Peyer's patch (tissue), 4 donors: ENCODE data around the gene C10orf71. TPM values are rescaled to one million over a fixed set of nuclear protein-coding genes. Genes with fewer than 3 reads are reported as not detected.

ENCODE experiments used
- DNase-seq, 3 donors: peaks; one replicate each; pipeline ENCODE4 v3.0.0-alpha.2; 2017 to 2019
- H3K27ac ChIP-seq, 4 donors: fragments of 200-600 bp; sonication (generic); one replicate each; pipeline ENCODE4 v1.5.1; 2016 to 2019
- H3K27me3 ChIP-seq, 2 donors: fragments of 200-600 bp; sonication (generic); one replicate each; pipeline ENCODE4 v1.5.1; 2019
- H3K36me3 ChIP-seq, 3 donors: fragments of 200-600 bp; sonication (generic); one replicate each; pipeline ENCODE4 v1.5.1; 2016 to 2019
- H3K4me1 ChIP-seq, 4 donors: fragments of 200-600 bp; sonication (generic); one replicate each; pipeline ENCODE4 v1.5.1; 2016 to 2019
- H3K4me3 ChIP-seq, 4 donors: fragments of 200-600 bp; sonication (generic); 1 replicate in 3 of 4; 2 replicates in 1 of 4; pipeline ENCODE4 v1.5.1; 2016 to 2019; ENCODE audit warnings: mild to moderate bottlenecking in 1 of 4
- H3K9me3 ChIP-seq, 4 donors: fragments of 200-600 bp; sonication (generic); one replicate each; pipeline ENCODE4 v1.5.1; 2016 to 2019; ENCODE audit warnings: mild to moderate bottlenecking in 1 of 4
- POLR2A ChIP-seq, 2 donors: fragments of 450-650 bp; IDR thresholded peaks; one replicate each; pipeline ENCODE4 v1.5.1; 2017; ENCODE audit warnings: antibody characterized with exemption in 2 of 2, mild to moderate bottlenecking in 2 of 2, moderate library complexity in 2 of 2
- total RNA-seq, 4 donors: library from RNA; depleted of rRNA; stranded (reverse); fragments of >200 nt; gene quantifications; one replicate each; pipeline ENCODE4 v1.1.0, GENCODE V29; 2016
- TF ChIP-seq, protein P1 (sequence below), 6 experiments: fragments of 450-650 bp in 4 of 6; fragments of 200-600 bp in 2 of 6; sonication (generic) in 1 of 6; IDR thresholded peaks; one replicate each; pipeline ENCODE4 v1.5.1; 2017 to 2019; ENCODE audit warnings: antibody characterized with exemption in 6 of 6, mild to moderate bottlenecking in 3 of 6, moderate library complexity in 1 of 6

Gene C10orf71
- total RNA-seq, 4 donors from 2014 or later, result not detected

DNA sequence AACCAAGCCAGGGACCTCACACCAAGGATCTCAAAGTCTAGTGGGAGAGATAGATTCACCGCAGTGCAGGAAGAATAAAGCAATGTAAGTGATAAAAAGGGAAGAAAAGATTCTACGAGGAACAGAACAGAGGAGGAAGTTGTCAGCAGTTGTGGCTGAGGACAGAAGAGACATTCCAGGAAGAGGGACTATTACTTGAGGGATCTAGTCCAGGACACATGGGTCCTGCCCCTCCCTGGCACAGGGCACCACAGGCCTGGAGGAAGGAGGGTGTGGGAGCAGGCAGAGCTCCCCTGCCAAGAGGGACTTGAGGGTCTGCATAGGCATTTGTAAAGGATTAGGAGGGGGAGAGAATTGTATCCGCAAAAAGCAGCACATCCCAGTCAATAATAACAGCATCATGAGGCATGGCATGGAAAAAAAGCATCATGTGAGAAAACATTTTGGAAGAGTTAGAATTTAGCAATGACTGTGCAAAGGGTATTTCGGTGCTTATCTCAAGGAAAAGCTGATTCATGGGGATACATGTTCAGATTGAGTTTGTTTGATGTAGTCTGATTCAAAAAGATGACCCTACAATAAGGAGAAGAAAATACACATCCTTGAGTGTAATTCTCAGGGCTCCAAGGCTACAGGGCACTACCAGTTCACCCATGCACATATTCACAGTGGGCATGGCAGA lies 12.7 kb downstream of the C10orf71 start:
- no peak for DNase-seq

DNA sequence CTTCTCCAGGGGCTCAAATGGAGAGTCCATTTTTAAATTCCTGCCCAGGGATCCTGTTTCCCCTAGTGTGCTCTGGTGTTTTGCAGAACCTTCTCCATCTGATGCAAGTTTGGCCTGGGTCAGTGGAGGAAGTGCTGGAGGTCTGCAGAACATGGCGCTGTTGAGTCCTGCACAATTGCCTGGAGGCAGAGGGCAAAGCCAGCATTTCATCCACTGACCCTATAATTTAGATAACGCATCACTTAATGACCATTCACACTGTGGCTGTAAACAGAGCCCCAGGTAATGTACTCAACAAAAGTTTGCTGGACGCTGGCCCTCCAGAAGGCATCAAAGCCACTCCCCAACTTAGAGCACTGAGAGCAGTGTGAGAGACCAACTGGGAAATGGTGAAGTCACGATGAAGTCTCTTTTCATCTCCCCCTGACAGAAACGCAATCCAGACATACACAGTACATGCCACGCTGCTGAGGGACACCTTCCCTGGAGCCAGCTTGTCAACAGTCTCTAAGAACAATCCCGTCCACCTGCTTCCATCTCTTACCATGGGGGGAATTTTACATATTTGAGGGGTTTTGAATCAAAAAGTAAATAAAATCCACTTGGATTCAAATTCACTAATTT lies 13.4 kb downstream of the C10orf71 start:
- Histone ChIP-seq H3K4me3 (no peak overlapping the region), H3K36me3 (no peaks in the 10 kb centered on the region), H3K9me3 (no peaks in the 10 kb centered on the region), H3K4me1 (peaks cover 0 to 5% (median 2%) of the 10 kb centered on the region in 4 donors), H3K27me3 (no peaks in the 10 kb centered on the region), H3K27ac (no peak overlapping the region)
- TF ChIP-seq, protein P1, sequence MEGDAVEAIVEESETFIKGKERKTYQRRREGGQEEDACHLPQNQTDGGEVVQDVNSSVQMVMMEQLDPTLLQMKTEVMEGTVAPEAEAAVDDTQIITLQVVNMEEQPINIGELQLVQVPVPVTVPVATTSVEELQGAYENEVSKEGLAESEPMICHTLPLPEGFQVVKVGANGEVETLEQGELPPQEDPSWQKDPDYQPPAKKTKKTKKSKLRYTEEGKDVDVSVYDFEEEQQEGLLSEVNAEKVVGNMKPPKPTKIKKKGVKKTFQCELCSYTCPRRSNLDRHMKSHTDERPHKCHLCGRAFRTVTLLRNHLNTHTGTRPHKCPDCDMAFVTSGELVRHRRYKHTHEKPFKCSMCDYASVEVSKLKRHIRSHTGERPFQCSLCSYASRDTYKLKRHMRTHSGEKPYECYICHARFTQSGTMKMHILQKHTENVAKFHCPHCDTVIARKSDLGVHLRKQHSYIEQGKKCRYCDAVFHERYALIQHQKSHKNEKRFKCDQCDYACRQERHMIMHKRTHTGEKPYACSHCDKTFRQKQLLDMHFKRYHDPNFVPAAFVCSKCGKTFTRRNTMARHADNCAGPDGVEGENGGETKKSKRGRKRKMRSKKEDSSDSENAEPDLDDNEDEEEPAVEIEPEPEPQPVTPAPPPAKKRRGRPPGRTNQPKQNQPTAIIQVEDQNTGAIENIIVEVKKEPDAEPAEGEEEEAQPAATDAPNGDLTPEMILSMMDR (IDR thresholded peaks at IDR 0.05), result no peak
- TF ChIP-seq POLR2A (IDR thresholded peaks at IDR 0.05), result no peak
- no peak for DNase-seq

More for the DNA sequence above, 12.7 kb downstream of the C10orf71 start:
- Histone ChIP-seq H3K4me1 (peaks cover 0 to 5% (median 2%) of the 10 kb centered on the region in 4 donors), H3K27ac (no peak overlapping the region), H3K27me3 (no peaks in the 10 kb centered on the region), H3K9me3 (no peaks in the 10 kb centered on the region), H3K4me3 (no peak overlapping the region), H3K36me3 (no peaks in the 10 kb centered on the region)
- TF ChIP-seq POLR2A (IDR thresholded peaks at IDR 0.05), result no peak
- TF ChIP-seq, protein P1 (IDR thresholded peaks at IDR 0.05), result no peak

DNA sequence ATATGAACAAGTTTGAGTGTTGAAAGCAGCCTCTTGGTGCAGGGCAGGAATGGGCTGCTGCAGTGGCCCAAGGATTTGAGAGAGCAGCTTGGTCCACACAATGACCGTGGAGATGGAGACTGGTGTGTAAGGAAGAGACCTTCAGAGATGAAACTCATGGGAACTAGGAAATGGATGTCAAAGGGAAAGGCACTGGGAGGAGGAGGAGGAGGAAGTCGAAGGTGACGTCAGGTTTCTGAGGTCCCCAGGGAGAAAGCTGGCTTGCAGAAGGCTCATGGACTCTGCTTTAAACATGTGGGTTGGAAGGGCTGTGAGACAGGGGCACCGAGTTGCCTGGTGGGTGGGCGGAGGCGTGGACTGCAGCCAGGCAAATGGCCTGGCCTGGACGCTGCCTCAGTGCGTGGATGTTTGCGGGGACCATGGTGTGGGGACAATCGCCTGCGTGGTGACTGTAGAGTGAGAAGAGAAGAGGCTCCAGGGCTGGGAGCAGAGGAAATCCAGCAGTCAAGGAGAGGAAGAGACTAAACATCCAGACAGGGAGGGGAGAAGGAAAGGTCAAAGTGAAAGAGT lies 14.6 kb downstream of the C10orf71 start:
- TF ChIP-seq, protein P1 (IDR thresholded peaks at IDR 0.05), result no peak
- TF ChIP-seq POLR2A (IDR thresholded peaks at IDR 0.05), result no peak
- Histone ChIP-seq H3K4me3 (no peak overlapping the region), H3K4me1 (peaks cover 0 to 5% (median 2%) of the 10 kb centered on the region in 4 donors), H3K27me3 (no peaks in the 10 kb centered on the region), H3K27ac (no peak overlapping the region), H3K9me3 (no peaks in the 10 kb centered on the region), H3K36me3 (no peaks in the 10 kb centered on the region)
- DNase-seq, result no peak

DNA sequence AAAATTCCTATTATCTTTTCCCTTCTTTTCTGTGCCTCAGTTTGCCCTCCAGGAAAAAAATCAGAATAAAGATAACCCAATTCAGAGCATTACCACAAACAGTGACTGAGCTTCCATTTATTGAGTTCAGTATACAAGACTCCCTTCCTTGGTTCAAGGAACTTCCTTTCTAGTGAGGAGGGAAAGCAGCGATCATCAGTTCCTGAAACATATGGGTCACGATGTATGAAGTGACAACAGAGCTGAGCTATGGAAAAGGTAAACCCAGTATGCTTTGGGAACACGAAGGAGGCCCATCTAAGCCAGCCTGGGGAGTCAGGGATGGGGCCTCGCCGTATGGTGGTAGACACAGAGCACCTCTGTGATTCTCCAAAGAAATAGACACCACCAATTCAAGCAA lies 15.8 kb downstream of the C10orf71 start:
- DNase-seq, result no peak
- H3K9me3 ChIP-seq, result no peaks in the 10 kb centered on the region
- TF ChIP-seq, protein P1 (IDR thresholded peaks at IDR 0.05), result no peak
- no peak for TF ChIP-seq POLR2A (IDR thresholded peaks at IDR 0.05)
- no peaks in the 10 kb centered on the region for H3K36me3 ChIP-seq
- H3K27me3 ChIP-seq, result no peaks in the 10 kb centered on the region
- H3K4me1 ChIP-seq, result peaks cover 0 to 5% (median under 1%) of the 10 kb centered on the region in 4 donors
- H3K4me3 ChIP-seq, result no peak overlapping the region
- H3K27ac ChIP-seq, result no peak overlapping the region

DNA sequence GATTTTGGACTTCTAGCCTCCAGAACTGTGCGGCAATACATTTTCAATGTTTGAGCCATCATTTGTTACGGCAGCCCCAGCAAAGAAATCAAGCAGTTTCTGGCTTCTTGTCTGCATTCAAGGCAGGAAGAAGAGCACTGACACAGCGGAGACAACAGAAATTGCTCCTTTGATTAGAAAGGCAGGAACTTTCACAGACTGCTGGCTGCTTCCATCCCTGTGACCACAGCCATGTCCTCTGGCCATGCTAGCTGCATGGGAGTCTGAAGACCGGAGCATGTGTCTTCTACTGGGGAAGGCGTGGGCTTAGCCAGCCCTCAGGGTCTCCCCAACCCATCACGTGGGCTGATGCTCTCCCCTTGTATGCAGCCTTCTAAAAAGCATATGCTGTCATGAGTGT lies 19.1 kb downstream of the C10orf71 start:
- no peak for DNase-seq
- no peaks in the 10 kb centered on the region for H3K36me3 ChIP-seq
- H3K4me1 ChIP-seq, result no peaks in the 10 kb centered on the region
- H3K9me3 ChIP-seq, result no peaks in the 10 kb centered on the region
- H3K4me3 ChIP-seq, result no peak overlapping the region
- TF ChIP-seq, protein P1 (IDR thresholded peaks at IDR 0.05), result no peak
- no peak for TF ChIP-seq POLR2A (IDR thresholded peaks at IDR 0.05)
- H3K27me3 ChIP-seq, result no peaks in the 10 kb centered on the region
- H3K27ac ChIP-seq, result no peak overlapping the region
